Breast epithelium (tissue), 3 donors: ENCODE measurements around the gene ZNF175.

Experiments
- POLR2A ChIP-seq: fragments of 450-650 bp; IDR thresholded peaks from one replicate; pipeline ENCODE4 v1.6.1; 2016; ENCODE audit warnings: antibody characterized with exemption, mild to moderate bottlenecking, moderate library complexity
- POLR2AphosphoS5 ChIP-seq, 3 donors: sonication (generic); formaldehyde crosslinking; IDR thresholded peaks; one replicate each; pipeline ENCODE4 v1.6.1; 2017; ENCODE audit warnings: antibody characterized with exemption in 3 of 3
- TF ChIP-seq, protein P1 (sequence below), 3 donors: fragments of 450-650 bp; IDR thresholded peaks; one replicate each; pipeline ENCODE4 v1.5.1; 2016 to 2017; ENCODE audit warnings: antibody characterized with exemption in 3 of 3, mild to moderate bottlenecking in 3 of 3, moderate library complexity in 3 of 3

DNA sequence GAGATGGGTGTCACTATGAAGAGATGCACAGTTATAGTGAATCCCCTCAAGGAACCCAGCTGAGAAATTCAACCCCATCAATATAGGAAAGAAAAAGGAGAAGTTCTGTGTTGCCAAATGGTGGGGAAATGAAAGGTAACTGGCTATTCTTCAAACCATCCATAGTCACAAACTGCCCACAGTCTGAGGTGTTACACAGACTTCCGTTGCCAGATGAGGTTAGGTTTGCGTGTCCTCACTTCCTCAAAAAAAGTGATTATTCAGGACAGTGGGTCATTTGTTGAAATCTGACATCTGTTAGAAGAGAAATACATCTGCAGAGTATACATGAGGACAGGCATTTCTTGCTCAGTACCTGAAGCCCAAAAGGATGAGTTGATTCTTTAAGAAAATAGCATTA lies 50.1 kb downstream of the ZNF175 start:
- TF ChIP-seq POLR2A: no peak
- TF ChIP-seq, protein P1, sequence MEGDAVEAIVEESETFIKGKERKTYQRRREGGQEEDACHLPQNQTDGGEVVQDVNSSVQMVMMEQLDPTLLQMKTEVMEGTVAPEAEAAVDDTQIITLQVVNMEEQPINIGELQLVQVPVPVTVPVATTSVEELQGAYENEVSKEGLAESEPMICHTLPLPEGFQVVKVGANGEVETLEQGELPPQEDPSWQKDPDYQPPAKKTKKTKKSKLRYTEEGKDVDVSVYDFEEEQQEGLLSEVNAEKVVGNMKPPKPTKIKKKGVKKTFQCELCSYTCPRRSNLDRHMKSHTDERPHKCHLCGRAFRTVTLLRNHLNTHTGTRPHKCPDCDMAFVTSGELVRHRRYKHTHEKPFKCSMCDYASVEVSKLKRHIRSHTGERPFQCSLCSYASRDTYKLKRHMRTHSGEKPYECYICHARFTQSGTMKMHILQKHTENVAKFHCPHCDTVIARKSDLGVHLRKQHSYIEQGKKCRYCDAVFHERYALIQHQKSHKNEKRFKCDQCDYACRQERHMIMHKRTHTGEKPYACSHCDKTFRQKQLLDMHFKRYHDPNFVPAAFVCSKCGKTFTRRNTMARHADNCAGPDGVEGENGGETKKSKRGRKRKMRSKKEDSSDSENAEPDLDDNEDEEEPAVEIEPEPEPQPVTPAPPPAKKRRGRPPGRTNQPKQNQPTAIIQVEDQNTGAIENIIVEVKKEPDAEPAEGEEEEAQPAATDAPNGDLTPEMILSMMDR (IDR thresholded peaks at IDR 0.05): no peak
- no peak for TF ChIP-seq POLR2AphosphoS5 (IDR thresholded peaks at IDR 0.05)
